Gastrocnemius medialis (tissue), 4 donors: ENCODE results near the gene SLC44A1. TPM values are rescaled to one million over a fixed set of nuclear protein-coding genes. Genes with fewer than 3 reads are reported as not detected.

ENCODE experiments used
- ATAC-seq, 2 donors: fragments of 150-250 bp; one replicate each; pipeline ENCODE4 v1.9.1; 2016
- DNase-seq, 2 donors: peaks; one replicate each; pipeline ENCODE4 v3.0.0-alpha.2; 2019
- H3K27ac ChIP-seq, 4 donors: fragments of 200-600 bp; sonication (generic); 1 replicate in 1 of 4; 2 replicates in 3 of 4; pipeline ENCODE4 v1.5.1; 2016 to 2018; ENCODE audit warnings: mild to moderate bottlenecking in 2 of 4, moderate library complexity in 1 of 4
- H3K27me3 ChIP-seq, 3 donors: fragments of 200-600 bp; sonication (generic) in 2 of 3; 1 replicate in 1 of 3; 2 replicates in 2 of 3; pipeline versions ENCODE4 v1.5.1 to v1.6.0; 2016 to 2019; ENCODE audit warnings: mild to moderate bottlenecking in 1 of 3, moderate library complexity in 1 of 3
- H3K36me3 ChIP-seq, 2 donors: fragments of 200-600 bp; sonication (generic) in 1 of 2; one replicate each; pipeline ENCODE4 v1.5.1; 2017 to 2018
- H3K4me1 ChIP-seq, 2 donors: fragments of 200-600 bp; sonication (generic) in 1 of 2; one replicate each; pipeline ENCODE4 v1.5.1; 2016 to 2017; ENCODE audit warnings: mild to moderate bottlenecking in 2 of 2
- H3K4me3 ChIP-seq, 4 donors: fragments of 200-600 bp; sonication (generic) in 3 of 4; 1 replicate in 1 of 4; 2 replicates in 3 of 4; pipeline ENCODE4 v1.5.1; 2016 to 2019; ENCODE audit warnings: mild to moderate bottlenecking in 2 of 4
- H3K9me3 ChIP-seq, 3 donors: fragments of 200-600 bp; sonication (generic) in 2 of 3; 1 replicate in 1 of 3; 2 replicates in 2 of 3; pipeline ENCODE4 v1.5.1; 2016 to 2019
- CTCF ChIP-seq, 5 experiments: fragments of 450-650 bp in 3 of 5; fragments of 200-600 bp in 2 of 5; sonication (generic) in 2 of 5; IDR thresholded peaks in 4 of 5; conservative IDR thresholded peaks in 1 of 5; 1 replicate in 4 of 5; 2 replicates in 1 of 5; pipeline ENCODE4 v1.5.1; 2016 to 2019; ENCODE audit warnings: antibody characterized with exemption in 5 of 5, mild to moderate bottlenecking in 3 of 5, moderate library complexity in 3 of 5
- POLR2A ChIP-seq, 2 donors: fragments of 450-650 bp; IDR thresholded peaks; one replicate each; pipeline ENCODE4 v1.6.1; 2017; ENCODE audit warnings: antibody characterized with exemption in 2 of 2, mild to moderate bottlenecking in 2 of 2, moderate library complexity in 2 of 2
- in situ Hi-C, 4 donors: fragments of 200-750 bp; cut with MboI; loops; one replicate each; pipeline versions ENCODE4 v1.15.0 to v1.8.0; 2017; ENCODE audit warnings: low sequenced_read_pairs in 4 of 4
- intact Hi-C: fragments of 100-400 bp; cut with DNase I; formaldehyde crosslinking; loops from one replicate; pipeline ENCODE4 v1.15.1; 2023; ENCODE audit warnings: low total_unique reads
- total RNA-seq, 4 donors: library from RNA; depleted of rRNA; stranded (reverse); fragments of >200 nt; gene quantifications; one replicate each; pipeline versions ENCODE4 v1.1.0 to v1.2.3, GENCODE V29; 2016

SLC44A1 gene
- total RNA-seq, 4 donors from 2014 or later = 5.4 to 15.9 (median 11.3) TPM

DNA sequence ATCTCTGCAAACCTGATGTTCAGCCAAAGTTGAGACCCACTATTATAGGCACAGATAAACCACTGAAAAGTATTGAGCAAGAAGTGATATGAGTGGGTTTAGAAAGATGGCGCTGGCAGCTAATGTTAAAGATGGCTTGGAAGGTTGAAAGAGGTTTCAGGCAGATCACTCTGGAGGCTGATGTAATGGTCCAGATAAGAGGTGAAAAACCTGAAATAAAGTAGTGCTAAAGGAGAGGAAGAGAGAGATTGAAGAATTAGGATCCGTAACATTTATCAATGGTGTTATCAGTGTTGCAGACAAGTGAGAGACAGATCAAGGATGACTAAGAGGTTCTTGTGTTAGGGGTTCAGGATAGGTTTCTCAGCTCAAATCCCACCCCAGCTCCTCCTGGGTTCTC, 58.3 kb downstream of the SLC44A1 start:
- in situ Hi-C loops = no loop called here

DNA sequence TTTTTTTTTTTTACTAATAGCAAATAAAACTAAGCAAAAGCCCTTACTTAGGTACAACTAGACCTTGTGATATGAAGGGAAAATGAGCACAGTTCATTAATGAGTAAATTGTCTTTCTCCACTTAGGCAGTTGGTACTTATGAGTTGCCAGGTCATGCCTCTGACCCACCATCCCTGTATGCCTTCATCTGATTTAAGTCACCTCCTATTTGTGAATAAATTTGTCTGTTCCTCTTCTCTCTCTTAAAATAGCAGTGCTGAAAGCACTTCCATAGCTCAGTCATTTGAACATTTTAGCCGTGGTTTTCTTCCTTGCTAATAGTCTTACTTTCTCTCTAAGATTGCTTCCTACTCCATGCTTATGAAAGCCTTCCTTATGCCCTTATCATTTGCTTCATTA, 61.4 kb downstream of the SLC44A1 start:
- in situ Hi-C loops = no loop called here
- no peaks in the 10 kb centered on the region for H3K9me3 ChIP-seq
- intact Hi-C loops = no loop called here
- H3K27me3 ChIP-seq = no peaks in the 10 kb centered on the region
- H3K27ac ChIP-seq = no peak overlapping the region
- TF ChIP-seq POLR2A (IDR thresholded peaks at IDR 0.05) = no peak
- TF ChIP-seq CTCF (IDR thresholded peaks at IDR 0.05 in 4 of 5, conservative IDR thresholded peaks at IDR 0.05 in 1 of 5) = no peak
- H3K36me3 ChIP-seq = no peaks in the 10 kb centered on the region
- no peaks in the 10 kb centered on the region for H3K4me1 ChIP-seq
- H3K4me3 ChIP-seq = no peak overlapping the region
- DNase-seq = no peak
- no peak for ATAC-seq

More for the DNA sequence above, 58.3 kb downstream of the SLC44A1 start:
- ATAC-seq (no peak), DNase-seq (no peak)
- Histone ChIP-seq H3K27ac (no peak overlapping the region), H3K36me3 (peaks cover 0 to 10% of the 10 kb centered on the region in 2 donors), H3K4me1 (no peaks in the 10 kb centered on the region), H3K9me3 (no peaks in the 10 kb centered on the region), H3K4me3 (no peak overlapping the region), H3K27me3 (no peaks in the 10 kb centered on the region)
- TF ChIP-seq CTCF (IDR thresholded peaks at IDR 0.05 in 4 of 5, conservative IDR thresholded peaks at IDR 0.05 in 1 of 5) = no peak
- TF ChIP-seq POLR2A (IDR thresholded peaks at IDR 0.05) = no peak
- intact Hi-C loops = no loop called here

- intact Hi-C loops = no loop called here
- Histone ChIP-seq H3K36me3 (no peaks in the 10 kb centered on the region), H3K4me1 (no peaks in the 10 kb centered on the region), H3K9me3 (no peaks in the 10 kb centered on the region), H3K27ac (no peak overlapping the region), H3K27me3 (no peaks in the 10 kb centered on the region), H3K4me3 (no peak overlapping the region)
- no peak for ATAC-seq
- DNase-seq = no peak
- in situ Hi-C loops = no loop called here
- TF ChIP-seq POLR2A (IDR thresholded peaks at IDR 0.05) (no peak), CTCF (IDR thresholded peaks at IDR 0.05 in 4 of 5, conservative IDR thresholded peaks at IDR 0.05 in 1 of 5) (no peak)
Measured at GRCh38 chr9:105306351-105307140, 62.1 kb downstream of the SLC44A1 start.

DNA sequence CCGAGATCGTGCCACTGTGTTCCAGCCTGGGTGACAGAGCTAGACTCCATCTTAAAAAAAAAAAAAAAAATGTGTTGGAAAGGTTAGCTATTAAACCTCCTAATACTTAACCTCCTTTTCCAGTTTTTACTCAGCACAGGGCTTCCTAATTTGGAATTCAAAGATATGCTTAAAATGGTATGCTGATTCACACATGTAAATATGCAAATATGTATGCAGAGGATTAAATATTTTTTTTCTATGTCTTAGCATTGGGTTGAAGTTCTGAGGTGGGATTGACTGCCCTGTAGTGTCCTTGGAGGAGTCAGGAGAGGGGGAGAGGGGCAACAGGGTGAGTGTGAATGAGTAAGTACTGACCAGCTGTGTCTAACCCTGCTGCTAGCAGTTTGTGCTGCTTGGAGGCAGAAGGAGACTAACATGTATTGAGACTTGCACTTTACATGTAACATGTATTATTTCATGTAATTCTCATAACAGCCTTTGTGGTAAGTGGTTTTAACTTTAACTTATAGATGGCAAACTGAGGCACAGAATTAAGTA, 63.2 kb downstream of the SLC44A1 start:
- H3K9me3 ChIP-seq = no peaks in the 10 kb centered on the region
- H3K4me3 ChIP-seq = no peak overlapping the region
- in situ Hi-C loops = no loop called here
- peaks cover 0 to 3% of the 10 kb centered on the region in 2 donors for H3K36me3 ChIP-seq
- no peak overlapping the region for H3K27ac ChIP-seq
- ATAC-seq (no peak), DNase-seq (no peak)
- no peak for TF ChIP-seq POLR2A (IDR thresholded peaks at IDR 0.05)
- TF ChIP-seq CTCF (IDR thresholded peaks at IDR 0.05 in 4 of 5, conservative IDR thresholded peaks at IDR 0.05 in 1 of 5) = no peak
- H3K4me1 ChIP-seq = no peaks in the 10 kb centered on the region
- intact Hi-C loops = no loop called here
- H3K27me3 ChIP-seq = no peaks in the 10 kb centered on the region
